Measurements from ENCODE around the gene INCA1.

The INCA1 gene

GRCh38 chr17:5027299-5027698, 30.0 kb upstream of the INCA1 start:
- H2AFZ ChIP-seq (ENCODE audit: low read length), result no peak overlapping the region
- H3K9me2 ChIP-seq (ENCODE audit: low read depth, low read length), result no peaks in the 10 kb centered on the region
- peaks cover 6% of the 10 kb centered on the region for H3K36me3 ChIP-seq (ENCODE audit: insufficient read depth, low read length)
- H3K79me2 ChIP-seq (ENCODE audit: insufficient read depth, low read length), result no peaks in the 10 kb centered on the region
- no peaks in the 10 kb centered on the region for H4K20me1 ChIP-seq (ENCODE audit: insufficient read depth, low read length)
- no peak overlapping the region for H3K4me3 ChIP-seq (ENCODE audit: low read depth, low read length, poor library complexity, severe bottlenecking)
- H3K4me2 ChIP-seq (ENCODE audit: low read length), result no peak overlapping the region
- H3K9ac ChIP-seq (ENCODE audit: low read length), result no peak overlapping the region
- H3K27ac ChIP-seq (ENCODE audit: low read depth, low read length, poor library complexity, severe bottlenecking), result no peak overlapping the region
- H3K9me3 ChIP-seq (ENCODE audit: low read length), result no peaks in the 10 kb centered on the region
- no peaks in the 10 kb centered on the region for H3F3A ChIP-seq (ENCODE audit: insufficient read depth, low read length)
- H3K27me3 ChIP-seq (ENCODE audit: insufficient read depth, low read length), result no peaks in the 10 kb centered on the region
- TF ChIP-seq EZH2 (IDR thresholded peaks at IDR 0.05; ENCODE audit: borderline replicate concordance, low read length) (no peak), CTCF (IDR thresholded peaks at IDR 0.05; ENCODE audit: low read length) (no peak)
- H3K4me1 ChIP-seq (ENCODE audit: insufficient read depth, low read length, severe bottlenecking), result peaks cover 14% of the 10 kb centered on the region

GRCh38 chr17:5024604-5025003, 27.3 kb upstream of the INCA1 start:
- TF ChIP-seq EZH2 (IDR thresholded peaks at IDR 0.05; ENCODE audit: borderline replicate concordance, low read length) (no peak), CTCF (IDR thresholded peaks at IDR 0.05; ENCODE audit: low read length) (no peak)
- H3K27ac ChIP-seq (ENCODE audit: low read depth, low read length, poor library complexity, severe bottlenecking), result no peak overlapping the region
- H3K36me3 ChIP-seq (ENCODE audit: insufficient read depth, low read length), result peaks cover 22% of the 10 kb centered on the region
- H4K20me1 ChIP-seq (ENCODE audit: insufficient read depth, low read length), result no peaks in the 10 kb centered on the region
- no peak overlapping the region for H3K4me2 ChIP-seq (ENCODE audit: low read length)
- no peak overlapping the region for H3K4me3 ChIP-seq (ENCODE audit: low read depth, low read length, poor library complexity, severe bottlenecking)
- no peaks in the 10 kb centered on the region for H3K79me2 ChIP-seq (ENCODE audit: insufficient read depth, low read length)
- H3F3A ChIP-seq (ENCODE audit: insufficient read depth, low read length), result no peaks in the 10 kb centered on the region
- no peaks in the 10 kb centered on the region for H3K9me3 ChIP-seq (ENCODE audit: low read length)
- H3K9ac ChIP-seq (ENCODE audit: low read length), result no peak overlapping the region
- H2AFZ ChIP-seq (ENCODE audit: low read length), result no peak overlapping the region
- no peaks in the 10 kb centered on the region for H3K4me1 ChIP-seq (ENCODE audit: insufficient read depth, low read length, severe bottlenecking)
- H3K9me2 ChIP-seq (ENCODE audit: low read depth, low read length), result no peaks in the 10 kb centered on the region
- no peaks in the 10 kb centered on the region for H3K27me3 ChIP-seq (ENCODE audit: insufficient read depth, low read length)

- 0 out of 2 replicates have a peak, but pooled peaks cover 3% of the 10 kb centered on the region for H3F3A ChIP-seq (ENCODE audit: insufficient read depth, low read length)
- TF ChIP-seq EZH2 (IDR thresholded peaks at IDR 0.05; ENCODE audit: borderline replicate concordance, low read length), result no peak
- no peak for TF ChIP-seq CTCF (IDR thresholded peaks at IDR 0.05; ENCODE audit: low read length)
- H3K27me3 ChIP-seq (ENCODE audit: insufficient read depth, low read length), result no peaks in the 10 kb centered on the region
- H4K20me1 ChIP-seq (ENCODE audit: insufficient read depth, low read length), result no peaks in the 10 kb centered on the region
- H2AFZ ChIP-seq (ENCODE audit: low read length), result no peak overlapping the region
- no peaks in the 10 kb centered on the region for H3K79me2 ChIP-seq (ENCODE audit: insufficient read depth, low read length)
- H3K9ac ChIP-seq (ENCODE audit: low read length), result no peak overlapping the region
- H3K9me3 ChIP-seq (ENCODE audit: low read length), result no peaks in the 10 kb centered on the region
- no peaks in the 10 kb centered on the region for H3K9me2 ChIP-seq (ENCODE audit: low read depth, low read length)
- no peak overlapping the region for H3K4me2 ChIP-seq (ENCODE audit: low read length)
- H3K4me1 ChIP-seq (ENCODE audit: insufficient read depth, low read length, severe bottlenecking), result no peaks in the 10 kb centered on the region
- H3K36me3 ChIP-seq (ENCODE audit: insufficient read depth, low read length), result peaks cover 22% of the 10 kb centered on the region
- no peak overlapping the region for H3K27ac ChIP-seq (ENCODE audit: low read depth, low read length, poor library complexity, severe bottlenecking)
- no peak overlapping the region for H3K4me3 ChIP-seq (ENCODE audit: low read depth, low read length, poor library complexity, severe bottlenecking)
Measured at GRCh38 chr17:5023588-5024147, 26.3 kb upstream of the INCA1 start.
